DOHH2 (cell line): ENCODE results near the gene USH2A.
"Not testable (repeated sequence)": the region's sequence is repeated elsewhere in the genome, so short reads cannot be mapped to it uniquely, and the experiment has no call there.

ENCODE experiments used
- H3F3A ChIP-seq: fragments of 200-600 bp; sonication (generic), shearing (Covaris generic); 2 replicates; pipeline ENCODE4 v1.6.0; 2016; ENCODE audit warnings: antibody characterized with exemption, mild to moderate bottlenecking; ENCODE audit not compliant: control insufficient read depth, insufficient read depth
- H3K27ac ChIP-seq: fragments of 200-600 bp; sonication (generic); 2 replicates; pipeline ENCODE4 v1.5.1; 2014; ENCODE audit warnings: low read depth, mild to moderate bottlenecking, low read length, moderate library complexity
- H3K27me3 ChIP-seq: fragments of 200-600 bp; sonication (generic); 2 replicates; pipeline ENCODE4 v1.6.1; 2014; ENCODE audit warnings: mild to moderate bottlenecking, low read length, mixed read lengths; ENCODE audit not compliant: control insufficient read depth
- H3K36me3 ChIP-seq: fragments of 200-600 bp; sonication (generic); 2 replicates; pipeline ENCODE4 v1.6.1; 2014; ENCODE audit warnings: mild to moderate bottlenecking, low read length, moderate library complexity, mixed read lengths; ENCODE audit not compliant: control insufficient read depth
- H3K4me1 ChIP-seq: fragments of 200-600 bp; sonication (generic); 2 replicates; pipeline ENCODE4 v1.6.1; 2014; ENCODE audit warnings: mild to moderate bottlenecking, low read length, mixed read lengths; ENCODE audit not compliant: control insufficient read depth
- H3K4me2 ChIP-seq: fragments of 200-600 bp; sonication (generic); 2 replicates; pipeline ENCODE4 v1.6.0; 2014; ENCODE audit warnings: mild to moderate bottlenecking, low read length, moderate library complexity
- H3K4me3 ChIP-seq: fragments of 200-600 bp; sonication (generic); 2 replicates; pipeline ENCODE4 v1.5.1; 2014; ENCODE audit warnings: mild to moderate bottlenecking, low read length, mixed read lengths
- H3K79me2 ChIP-seq: fragments of 200-600 bp; sonication (generic); 2 replicates; pipeline ENCODE4 v1.6.1; 2014; ENCODE audit warnings: mild to moderate bottlenecking, low read length, mixed read lengths; ENCODE audit not compliant: control insufficient read depth
- H3K9me2 ChIP-seq: fragments of 200-600 bp; sonication (generic); replicated peaks from 2 replicates; pipeline ENCODE4 v1.6.1; 2014; ENCODE audit warnings: mild to moderate bottlenecking, low read length, mixed read lengths; ENCODE audit not compliant: control insufficient read depth
- H3K9me3 ChIP-seq: fragments of 200-600 bp; sonication (generic); 2 replicates; pipeline ENCODE4 v1.6.1; 2014; ENCODE audit warnings: antibody characterized with exemption, low read length, mixed read lengths; ENCODE audit not compliant: control insufficient read depth, insufficient read depth
- H4K20me1 ChIP-seq: fragments of 200-600 bp; sonication (generic); 2 replicates; pipeline ENCODE4 v1.6.0; 2014; ENCODE audit warnings: low read depth, mild to moderate bottlenecking, antibody characterized with exemption, low read length, moderate library complexity; ENCODE audit not compliant: control insufficient read depth, insufficient read depth
- EZH2phosphoT487 ChIP-seq: fragments of 200-600 bp; sonication (generic); IDR thresholded peaks from 2 replicates; pipeline ENCODE4 v1.6.1; 2017; ENCODE audit warnings: borderline replicate concordance, mild to moderate bottlenecking, antibody characterized with exemption, low read length, moderate library complexity, mixed read lengths
- TF ChIP-seq, protein P1 (sequence below): fragments of 200-600 bp; sonication (generic); IDR thresholded peaks from one replicate; pipeline ENCODE4 v1.5.1; 2014; ENCODE audit warnings: antibody characterized with exemption, mild to moderate bottlenecking, low read depth, low read length; ENCODE audit not compliant: poor library complexity, severe bottlenecking

USH2A gene

DNA sequence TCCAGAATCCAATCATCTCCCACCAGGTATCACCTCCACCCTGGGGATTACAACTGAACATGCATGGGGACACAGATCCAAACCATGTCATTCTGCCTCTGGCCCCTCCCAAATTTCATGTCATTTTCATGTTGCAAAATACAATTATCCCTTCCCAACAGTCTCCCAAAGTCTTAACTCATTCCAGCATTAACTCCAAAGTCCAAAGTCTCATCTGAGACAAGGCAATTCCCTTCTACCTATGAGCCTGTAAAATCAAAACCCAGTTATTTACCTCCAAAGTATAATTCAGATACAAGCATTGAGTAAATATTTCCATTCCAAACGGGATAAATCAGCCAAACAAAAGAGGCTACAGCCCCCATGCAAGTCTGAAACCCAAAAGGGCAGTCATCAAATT is 73.1 kb downstream of the USH2A start:
- H3K4me2 ChIP-seq, result no peak overlapping the region
- TF ChIP-seq EZH2phosphoT487, result no peak
- TF ChIP-seq, protein P1, sequence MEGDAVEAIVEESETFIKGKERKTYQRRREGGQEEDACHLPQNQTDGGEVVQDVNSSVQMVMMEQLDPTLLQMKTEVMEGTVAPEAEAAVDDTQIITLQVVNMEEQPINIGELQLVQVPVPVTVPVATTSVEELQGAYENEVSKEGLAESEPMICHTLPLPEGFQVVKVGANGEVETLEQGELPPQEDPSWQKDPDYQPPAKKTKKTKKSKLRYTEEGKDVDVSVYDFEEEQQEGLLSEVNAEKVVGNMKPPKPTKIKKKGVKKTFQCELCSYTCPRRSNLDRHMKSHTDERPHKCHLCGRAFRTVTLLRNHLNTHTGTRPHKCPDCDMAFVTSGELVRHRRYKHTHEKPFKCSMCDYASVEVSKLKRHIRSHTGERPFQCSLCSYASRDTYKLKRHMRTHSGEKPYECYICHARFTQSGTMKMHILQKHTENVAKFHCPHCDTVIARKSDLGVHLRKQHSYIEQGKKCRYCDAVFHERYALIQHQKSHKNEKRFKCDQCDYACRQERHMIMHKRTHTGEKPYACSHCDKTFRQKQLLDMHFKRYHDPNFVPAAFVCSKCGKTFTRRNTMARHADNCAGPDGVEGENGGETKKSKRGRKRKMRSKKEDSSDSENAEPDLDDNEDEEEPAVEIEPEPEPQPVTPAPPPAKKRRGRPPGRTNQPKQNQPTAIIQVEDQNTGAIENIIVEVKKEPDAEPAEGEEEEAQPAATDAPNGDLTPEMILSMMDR, result no peak
- no peaks in the 10 kb centered on the region for H3K36me3 ChIP-seq

DNA sequence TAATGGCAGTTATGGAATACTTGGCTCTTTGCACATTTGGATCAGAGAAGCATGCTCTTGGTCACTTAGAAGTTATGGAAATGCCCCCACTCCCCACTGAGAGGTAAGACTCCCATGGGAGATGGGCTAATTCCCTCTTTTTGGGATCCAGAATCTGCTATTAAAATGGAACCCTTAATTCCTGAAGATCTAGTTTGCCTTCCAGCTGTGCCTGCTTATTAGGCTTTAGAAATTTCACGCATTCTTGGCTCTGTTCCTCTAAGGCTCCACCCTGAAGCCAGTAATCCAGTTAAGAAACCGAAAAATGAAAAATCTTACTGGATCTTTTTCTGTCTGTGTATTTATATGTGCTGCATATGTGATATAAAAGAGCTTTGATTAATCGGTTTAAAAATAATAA is 76.7 kb downstream of the USH2A start:
- no peaks in the 10 kb centered on the region for H3K9me3 ChIP-seq
- H3K27me3 ChIP-seq, result no peaks in the 10 kb centered on the region
- H3K9me2 ChIP-seq, result no peaks in the 10 kb centered on the region
- no peak overlapping the region for H3K4me3 ChIP-seq
- no peak for TF ChIP-seq EZH2phosphoT487
- TF ChIP-seq, protein P1, result no peak
- H3K4me2 ChIP-seq, result no peak overlapping the region
- no peaks in the 10 kb centered on the region for H4K20me1 ChIP-seq
- H3K36me3 ChIP-seq, result no peaks in the 10 kb centered on the region
- H3F3A ChIP-seq, result no peaks in the 10 kb centered on the region
- H3K27ac ChIP-seq, result no peak overlapping the region
- no peaks in the 10 kb centered on the region for H3K4me1 ChIP-seq
- H3K79me2 ChIP-seq, result no peaks in the 10 kb centered on the region

More for the DNA sequence above, 73.1 kb downstream of the USH2A start:
- no peaks in the 10 kb centered on the region for H4K20me1 ChIP-seq
- no peaks in the 10 kb centered on the region for H3K9me2 ChIP-seq
- no peaks in the 10 kb centered on the region for H3K9me3 ChIP-seq
- no peak overlapping the region for H3K27ac ChIP-seq
- H3K4me1 ChIP-seq, result no peaks in the 10 kb centered on the region
- no peaks in the 10 kb centered on the region for H3K79me2 ChIP-seq
- H3K4me3 ChIP-seq, result no peak overlapping the region
- H3F3A ChIP-seq, result no peaks in the 10 kb centered on the region
- H3K27me3 ChIP-seq, result no peaks in the 10 kb centered on the region

DNA sequence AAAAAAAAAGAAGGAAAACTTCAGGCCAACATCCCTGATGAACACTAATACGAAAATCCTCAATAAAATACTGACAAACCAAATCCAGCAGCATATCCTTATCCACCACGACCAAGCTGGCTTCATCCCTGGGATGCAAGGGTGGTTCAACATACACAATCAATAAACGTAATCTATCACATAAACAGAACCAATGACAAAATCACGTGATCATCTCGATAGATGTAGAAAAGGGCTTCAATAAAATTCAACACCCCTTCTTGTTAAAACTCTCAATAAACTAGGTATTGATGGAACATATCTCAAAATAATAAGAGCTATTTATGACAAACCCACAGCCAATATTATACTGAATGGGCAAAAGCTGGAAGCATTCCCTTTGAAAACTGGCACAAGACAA is 82.7 kb downstream of the USH2A start:
- H3K79me2 ChIP-seq, H3K4me3 ChIP-seq, H4K20me1 ChIP-seq, H3F3A ChIP-seq, H3K4me1 ChIP-seq, H3K27ac ChIP-seq, H3K9me2 ChIP-seq, H3K9me3 ChIP-seq, H3K36me3 ChIP-seq, H3K4me2 ChIP-seq, H3K27me3 ChIP-seq: not testable (repeated sequence)

DNA sequence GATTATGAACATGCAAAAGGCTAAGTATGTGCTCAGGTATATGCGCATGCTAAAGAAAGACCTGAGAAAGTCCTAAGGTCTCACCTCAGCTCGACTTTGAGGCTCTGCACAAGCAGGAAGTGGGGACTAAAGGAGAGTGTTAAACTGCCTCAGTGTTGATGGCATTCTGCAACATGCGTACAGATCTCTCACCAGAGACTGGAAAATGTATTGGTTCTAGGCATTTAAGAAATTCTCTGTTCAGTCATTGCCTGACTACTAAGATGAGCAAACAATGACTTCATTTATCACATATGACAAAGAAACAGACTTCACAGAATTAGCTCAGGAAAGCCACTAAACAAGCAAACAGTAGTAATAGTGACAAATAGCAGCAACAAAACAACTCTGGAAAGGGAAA is 90.8 kb downstream of the USH2A start:
- H3K79me2 ChIP-seq, result no peaks in the 10 kb centered on the region
- H3K36me3 ChIP-seq, result no peaks in the 10 kb centered on the region
- no peaks in the 10 kb centered on the region for H3K4me1 ChIP-seq
- H3F3A ChIP-seq, result no peaks in the 10 kb centered on the region
- no peaks in the 10 kb centered on the region for H4K20me1 ChIP-seq
- H3K27me3 ChIP-seq, result no peaks in the 10 kb centered on the region
- no peaks in the 10 kb centered on the region for H3K9me3 ChIP-seq
- no peak overlapping the region for H3K4me3 ChIP-seq
- H3K9me2 ChIP-seq, result no peaks in the 10 kb centered on the region
- no peak overlapping the region for H3K4me2 ChIP-seq
- no peak for TF ChIP-seq EZH2phosphoT487
- TF ChIP-seq, protein P1, result no peak
- no peak overlapping the region for H3K27ac ChIP-seq
